GM12878 (cell line): Measurements from ENCODE around the gene CFAP107.

Source experiments
- MEF2A ChIP-seq: IDR thresholded peaks from 2 replicates; pipeline ENCODE4 v1.6.1; 2011; ENCODE audit warnings: low read depth, mild to moderate bottlenecking, low read length, moderate library complexity; ENCODE audit not compliant: insufficient read depth
- NR2C2 ChIP-seq: IDR thresholded peaks from 2 replicates; pipeline ENCODE4 v1.6.1; 2011; ENCODE audit warnings: borderline replicate concordance, low read depth; ENCODE audit not compliant: control insufficient read depth, insufficient read length
- POLR2A ChIP-seq: IDR thresholded peaks from 2 replicates; pipeline ENCODE4 v1.6.1; 2011; ENCODE audit warnings: low read depth, mild to moderate bottlenecking, low read length
- TF ChIP-seq, protein P1 (sequence below): IDR thresholded peaks from 2 replicates; pipeline ENCODE4 v1.6.1; 2012; ENCODE audit warnings: low read depth, low read length, improper control_type of control experiment
- TF ChIP-seq, protein P2 (sequence below): fragments of 450-650 bp; formaldehyde crosslinking; IDR thresholded peaks from 2 replicates; pipeline ENCODE4 v1.4.0; 2020; ENCODE audit warnings: mild to moderate bottlenecking, moderate library complexity
- TF ChIP-seq, protein P3 (sequence below): fragments of 150-350 bp; IDR thresholded peaks from 2 replicates; pipeline ENCODE4 v1.6.1; 2016; ENCODE audit warnings: low read depth, low read length
- TF ChIP-seq, protein P4 (sequence below): IDR thresholded peaks from 2 replicates; pipeline ENCODE4 v1.6.1; 2012; ENCODE audit warnings: mild to moderate bottlenecking, low read depth, low read length

DNA sequence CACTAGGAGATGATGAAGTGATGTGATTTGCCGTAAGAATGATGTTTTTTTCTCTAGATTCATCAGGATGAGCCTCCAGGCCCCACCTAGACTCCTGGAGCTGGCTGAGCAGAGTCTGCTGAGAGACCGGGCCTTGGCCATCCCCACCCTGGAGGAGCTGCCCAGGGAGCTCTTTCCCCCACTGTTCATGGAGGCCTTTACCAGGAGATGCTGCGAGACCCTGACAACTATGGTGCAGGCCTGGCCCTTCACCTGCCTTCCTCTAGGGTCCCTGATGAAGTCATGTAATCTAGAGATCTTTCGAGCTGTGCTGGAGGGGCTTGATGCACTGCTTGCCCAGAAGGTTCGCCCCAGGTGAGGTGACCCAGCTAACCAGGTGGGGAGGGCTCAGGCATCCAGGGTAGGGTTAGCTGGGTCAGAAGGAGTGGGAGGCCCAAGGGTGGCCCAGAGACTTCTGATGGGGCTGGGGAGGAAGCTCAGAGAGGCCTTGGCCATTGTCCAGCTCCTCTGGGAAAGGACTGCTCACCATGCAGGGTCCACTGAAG, 28.9 kb downstream of the CFAP107 start:
- TF ChIP-seq POLR2A = no peak
- TF ChIP-seq NR2C2 = no peak
- TF ChIP-seq, protein P1, sequence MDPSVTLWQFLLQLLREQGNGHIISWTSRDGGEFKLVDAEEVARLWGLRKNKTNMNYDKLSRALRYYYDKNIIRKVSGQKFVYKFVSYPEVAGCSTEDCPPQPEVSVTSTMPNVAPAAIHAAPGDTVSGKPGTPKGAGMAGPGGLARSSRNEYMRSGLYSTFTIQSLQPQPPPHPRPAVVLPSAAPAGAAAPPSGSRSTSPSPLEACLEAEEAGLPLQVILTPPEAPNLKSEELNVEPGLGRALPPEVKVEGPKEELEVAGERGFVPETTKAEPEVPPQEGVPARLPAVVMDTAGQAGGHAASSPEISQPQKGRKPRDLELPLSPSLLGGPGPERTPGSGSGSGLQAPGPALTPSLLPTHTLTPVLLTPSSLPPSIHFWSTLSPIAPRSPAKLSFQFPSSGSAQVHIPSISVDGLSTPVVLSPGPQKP = no peak
- TF ChIP-seq, protein P2, sequence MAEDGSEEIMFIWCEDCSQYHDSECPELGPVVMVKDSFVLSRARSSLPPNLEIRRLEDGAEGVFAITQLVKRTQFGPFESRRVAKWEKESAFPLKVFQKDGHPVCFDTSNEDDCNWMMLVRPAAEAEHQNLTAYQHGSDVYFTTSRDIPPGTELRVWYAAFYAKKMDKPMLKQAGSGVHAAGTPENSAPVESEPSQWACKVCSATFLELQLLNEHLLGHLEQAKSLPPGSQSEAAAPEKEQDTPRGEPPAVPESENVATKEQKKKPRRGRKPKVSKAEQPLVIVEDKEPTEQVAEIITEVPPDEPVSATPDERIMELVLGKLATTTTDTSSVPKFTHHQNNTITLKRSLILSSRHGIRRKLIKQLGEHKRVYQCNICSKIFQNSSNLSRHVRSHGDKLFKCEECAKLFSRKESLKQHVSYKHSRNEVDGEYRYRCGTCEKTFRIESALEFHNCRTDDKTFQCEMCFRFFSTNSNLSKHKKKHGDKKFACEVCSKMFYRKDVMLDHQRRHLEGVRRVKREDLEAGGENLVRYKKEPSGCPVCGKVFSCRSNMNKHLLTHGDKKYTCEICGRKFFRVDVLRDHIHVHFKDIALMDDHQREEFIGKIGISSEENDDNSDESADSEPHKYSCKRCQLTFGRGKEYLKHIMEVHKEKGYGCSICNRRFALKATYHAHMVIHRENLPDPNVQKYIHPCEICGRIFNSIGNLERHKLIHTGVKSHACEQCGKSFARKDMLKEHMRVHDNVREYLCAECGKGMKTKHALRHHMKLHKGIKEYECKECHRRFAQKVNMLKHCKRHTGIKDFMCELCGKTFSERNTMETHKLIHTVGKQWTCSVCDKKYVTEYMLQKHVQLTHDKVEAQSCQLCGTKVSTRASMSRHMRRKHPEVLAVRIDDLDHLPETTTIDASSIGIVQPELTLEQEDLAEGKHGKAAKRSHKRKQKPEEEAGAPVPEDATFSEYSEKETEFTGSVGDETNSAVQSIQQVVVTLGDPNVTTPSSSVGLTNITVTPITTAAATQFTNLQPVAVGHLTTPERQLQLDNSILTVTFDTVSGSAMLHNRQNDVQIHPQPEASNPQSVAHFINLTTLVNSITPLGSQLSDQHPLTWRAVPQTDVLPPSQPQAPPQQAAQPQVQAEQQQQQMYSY (CRISPR knock-in tag) = no peak
- TF ChIP-seq, protein P3, sequence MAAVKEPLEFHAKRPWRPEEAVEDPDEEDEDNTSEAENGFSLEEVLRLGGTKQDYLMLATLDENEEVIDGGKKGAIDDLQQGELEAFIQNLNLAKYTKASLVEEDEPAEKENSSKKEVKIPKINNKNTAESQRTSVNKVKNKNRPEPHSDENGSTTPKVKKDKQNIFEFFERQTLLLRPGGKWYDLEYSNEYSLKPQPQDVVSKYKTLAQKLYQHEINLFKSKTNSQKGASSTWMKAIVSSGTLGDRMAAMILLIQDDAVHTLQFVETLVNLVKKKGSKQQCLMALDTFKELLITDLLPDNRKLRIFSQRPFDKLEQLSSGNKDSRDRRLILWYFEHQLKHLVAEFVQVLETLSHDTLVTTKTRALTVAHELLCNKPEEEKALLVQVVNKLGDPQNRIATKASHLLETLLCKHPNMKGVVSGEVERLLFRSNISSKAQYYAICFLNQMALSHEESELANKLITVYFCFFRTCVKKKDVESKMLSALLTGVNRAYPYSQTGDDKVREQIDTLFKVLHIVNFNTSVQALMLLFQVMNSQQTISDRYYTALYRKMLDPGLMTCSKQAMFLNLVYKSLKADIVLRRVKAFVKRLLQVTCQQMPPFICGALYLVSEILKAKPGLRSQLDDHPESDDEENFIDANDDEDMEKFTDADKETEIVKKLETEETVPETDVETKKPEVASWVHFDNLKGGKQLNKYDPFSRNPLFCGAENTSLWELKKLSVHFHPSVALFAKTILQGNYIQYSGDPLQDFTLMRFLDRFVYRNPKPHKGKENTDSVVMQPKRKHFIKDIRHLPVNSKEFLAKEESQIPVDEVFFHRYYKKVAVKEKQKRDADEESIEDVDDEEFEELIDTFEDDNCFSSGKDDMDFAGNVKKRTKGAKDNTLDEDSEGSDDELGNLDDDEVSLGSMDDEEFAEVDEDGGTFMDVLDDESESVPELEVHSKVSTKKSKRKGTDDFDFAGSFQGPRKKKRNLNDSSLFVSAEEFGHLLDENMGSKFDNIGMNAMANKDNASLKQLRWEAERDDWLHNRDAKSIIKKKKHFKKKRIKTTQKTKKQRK = no peak
- TF ChIP-seq, protein P4, sequence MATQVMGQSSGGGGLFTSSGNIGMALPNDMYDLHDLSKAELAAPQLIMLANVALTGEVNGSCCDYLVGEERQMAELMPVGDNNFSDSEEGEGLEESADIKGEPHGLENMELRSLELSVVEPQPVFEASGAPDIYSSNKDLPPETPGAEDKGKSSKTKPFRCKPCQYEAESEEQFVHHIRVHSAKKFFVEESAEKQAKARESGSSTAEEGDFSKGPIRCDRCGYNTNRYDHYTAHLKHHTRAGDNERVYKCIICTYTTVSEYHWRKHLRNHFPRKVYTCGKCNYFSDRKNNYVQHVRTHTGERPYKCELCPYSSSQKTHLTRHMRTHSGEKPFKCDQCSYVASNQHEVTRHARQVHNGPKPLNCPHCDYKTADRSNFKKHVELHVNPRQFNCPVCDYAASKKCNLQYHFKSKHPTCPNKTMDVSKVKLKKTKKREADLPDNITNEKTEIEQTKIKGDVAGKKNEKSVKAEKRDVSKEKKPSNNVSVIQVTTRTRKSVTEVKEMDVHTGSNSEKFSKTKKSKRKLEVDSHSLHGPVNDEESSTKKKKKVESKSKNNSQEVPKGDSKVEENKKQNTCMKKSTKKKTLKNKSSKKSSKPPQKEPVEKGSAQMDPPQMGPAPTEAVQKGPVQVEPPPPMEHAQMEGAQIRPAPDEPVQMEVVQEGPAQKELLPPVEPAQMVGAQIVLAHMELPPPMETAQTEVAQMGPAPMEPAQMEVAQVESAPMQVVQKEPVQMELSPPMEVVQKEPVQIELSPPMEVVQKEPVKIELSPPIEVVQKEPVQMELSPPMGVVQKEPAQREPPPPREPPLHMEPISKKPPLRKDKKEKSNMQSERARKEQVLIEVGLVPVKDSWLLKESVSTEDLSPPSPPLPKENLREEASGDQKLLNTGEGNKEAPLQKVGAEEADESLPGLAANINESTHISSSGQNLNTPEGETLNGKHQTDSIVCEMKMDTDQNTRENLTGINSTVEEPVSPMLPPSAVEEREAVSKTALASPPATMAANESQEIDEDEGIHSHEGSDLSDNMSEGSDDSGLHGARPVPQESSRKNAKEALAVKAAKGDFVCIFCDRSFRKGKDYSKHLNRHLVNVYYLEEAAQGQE = no peak
- no peak for TF ChIP-seq MEF2A
